Neuronal stem cell (in vitro differentiated cells): ENCODE data around the gene VEGFD.

Experiments
- DNase-seq: peaks from one replicate; pipeline ENCODE4 v3.0.0-alpha.2; 2013; ENCODE audit warnings: low spot score
- H2AFZ ChIP-seq: one replicate; pipeline ENCODE4 v1.6.1; 2013; ENCODE audit warnings: mild to moderate bottlenecking, low read length, inconsistent platforms
- H2AK5ac ChIP-seq: 2 replicates; pipeline ENCODE4 v1.6.1; 2013; ENCODE audit warnings: low read depth, mild to moderate bottlenecking, inconsistent platforms, low read length, moderate library complexity, mixed read lengths
- H2BK120ac ChIP-seq: 2 replicates; pipeline ENCODE4 v1.6.1; 2013; ENCODE audit warnings: low read depth, mild to moderate bottlenecking, inconsistent platforms, low read length, moderate library complexity, mixed read lengths
- H2BK12ac ChIP-seq: one replicate; pipeline ENCODE4 v1.6.1; 2013; ENCODE audit warnings: low read length, inconsistent platforms
- H2BK15ac ChIP-seq: 2 replicates; pipeline ENCODE4 v1.6.1; 2013; ENCODE audit warnings: mild to moderate bottlenecking, low read length, inconsistent platforms, mixed read lengths
- H2BK5ac ChIP-seq: one replicate; pipeline ENCODE4 v1.6.1; 2013; ENCODE audit warnings: inconsistent platforms, mild to moderate bottlenecking, low read length, moderate library complexity
- H3K14ac ChIP-seq: one replicate; pipeline ENCODE4 v1.6.1; 2013; ENCODE audit warnings: low read length, inconsistent platforms
- H3K18ac ChIP-seq: 2 replicates; pipeline ENCODE4 v1.6.1; 2013; ENCODE audit warnings: low read length, inconsistent platforms
- H3K23ac ChIP-seq: 2 replicates; pipeline ENCODE4 v1.6.1; 2013; ENCODE audit warnings: low read depth, mild to moderate bottlenecking, mixed read lengths, low read length, inconsistent platforms; ENCODE audit not compliant: poor library complexity
- H3K27ac ChIP-seq: replicated peaks from 3 replicates; pipeline ENCODE4 v1.5.1; 2013; ENCODE audit warnings: low read length, inconsistent platforms
- H3K27me3 ChIP-seq, 3 experiments: 2 replicates each; pipeline ENCODE4 v1.6.1; 2013; ENCODE audit warnings: low read length in 3 of 3, mild to moderate bottlenecking in 2 of 3, inconsistent platforms in 1 of 3, low read depth in 1 of 3, mixed read lengths in 1 of 3, moderate library complexity in 1 of 3; ENCODE audit not compliant: control insufficient read depth in 3 of 3, insufficient read depth in 3 of 3
- H3K36me3 ChIP-seq, 2 donors: replicated peaks in 1 of 2; 2 replicates each; pipeline ENCODE4 v1.6.1; 2013; ENCODE audit warnings: low read length in 2 of 2; ENCODE audit not compliant: control insufficient read depth in 2 of 2, insufficient read depth in 2 of 2
- H3K4ac ChIP-seq: 2 replicates; pipeline ENCODE4 v1.6.1; 2013; ENCODE audit warnings: inconsistent platforms, mild to moderate bottlenecking, low read length, moderate library complexity
- H3K4me1 ChIP-seq, 2 donors: 1 replicate in 1 of 2; 2 replicates in 1 of 2; pipeline ENCODE4 v1.6.1; 2013; ENCODE audit warnings: low read length in 2 of 2, low read depth in 1 of 2; ENCODE audit not compliant: control insufficient read depth in 2 of 2, insufficient read depth in 1 of 2
- H3K4me2 ChIP-seq: one replicate; pipeline ENCODE4 v1.6.1; 2013; ENCODE audit warnings: mild to moderate bottlenecking, low read length, inconsistent platforms; ENCODE audit not compliant: insufficient read depth, poor library complexity, severe bottlenecking
- H3K4me3 ChIP-seq, 2 donors: 2 replicates each; pipeline ENCODE4 v1.5.1; 2013; ENCODE audit warnings: low read length in 2 of 2, mild to moderate bottlenecking in 2 of 2, inconsistent platforms in 1 of 2, moderate library complexity in 1 of 2
- H3K79me1 ChIP-seq: one replicate; pipeline ENCODE4 v1.6.1; 2013; ENCODE audit warnings: low read depth, mild to moderate bottlenecking, inconsistent platforms, low read length, moderate library complexity
- H3K9ac ChIP-seq: one replicate; pipeline ENCODE4 v1.6.1; 2013; ENCODE audit warnings: mild to moderate bottlenecking, low read depth, low read length, inconsistent platforms; ENCODE audit not compliant: poor library complexity
- H3K9me3 ChIP-seq, 2 donors: replicated peaks in 1 of 2; 2 replicates each; pipeline versions ENCODE3 to v1.6.1; 2013; ENCODE audit warnings: low read length in 2 of 2, mild to moderate bottlenecking in 2 of 2, inconsistent platforms in 1 of 2, low read depth in 1 of 2, mixed read lengths in 1 of 2, moderate library complexity in 1 of 2; ENCODE audit not compliant: control insufficient read depth in 2 of 2, insufficient read depth in 1 of 2
- H4K8ac ChIP-seq: one replicate; pipeline ENCODE4 v1.6.1; 2013; ENCODE audit warnings: low read depth, mild to moderate bottlenecking, inconsistent platforms, low read length, moderate library complexity
- H4K91ac ChIP-seq: one replicate; pipeline ENCODE4 v1.6.1; 2013; ENCODE audit warnings: low read length, low read depth, mild to moderate bottlenecking, inconsistent platforms; ENCODE audit not compliant: poor library complexity
- WGBS, 2 donors: extraction: QIAGEN DNeasy Blood & Tissue Kit; methylation state at CpG; one replicate each; pipeline ENCODE4 v1.1.7; 2013; ENCODE audit warnings: missing lambda C conversion rate in 2 of 2, mixed read lengths in 1 of 2; ENCODE audit not compliant: insufficient read length in 2 of 2, insufficient replicate concordance in 1 of 2; ENCODE audit errors: extremely low coverage in 2 of 2; 5-methylcytosine and 5-hydroxymethylcytosine counted together

The VEGFD gene

GRCh38 chrX:15366506-15367352, 17.5 kb downstream of the VEGFD start:
- no peak for DNase-seq

DNA sequence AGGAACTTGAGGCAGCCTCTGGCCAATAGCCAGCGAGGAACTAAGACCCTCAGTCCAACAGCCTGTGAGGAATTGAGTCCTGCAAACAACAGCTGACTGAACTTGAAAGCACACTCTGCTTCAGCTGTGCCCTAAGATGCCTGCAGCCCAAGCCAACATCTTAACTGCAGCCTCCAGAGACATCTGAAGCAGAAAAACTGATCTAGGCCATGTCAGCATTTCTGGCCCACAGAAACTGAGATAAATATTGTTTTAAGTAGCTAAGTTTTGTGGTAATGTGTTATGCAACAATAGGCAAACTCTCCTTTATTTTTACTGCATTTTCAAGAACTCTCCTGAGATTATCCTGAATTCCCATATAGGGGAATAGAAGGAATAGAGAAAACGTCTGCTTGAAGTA, 24.5 kb downstream of the VEGFD start:
- Histone ChIP-seq H3K36me3 (no peaks in the 10 kb centered on the region), H3K4me1 (no peaks in the 10 kb centered on the region), H3K4me2 (no peak overlapping the region), H2BK12ac (no peak overlapping the region), H2AK5ac (no peak overlapping the region), H3K4me3 (no peak overlapping the region), H4K91ac (no peak overlapping the region), H3K18ac (no peak overlapping the region), H3K27ac (no peak overlapping the region), H4K8ac (no peak overlapping the region), H2BK15ac (no peak overlapping the region), H2AFZ (no peak overlapping the region), H3K9ac (no peak overlapping the region), H3K14ac (no peak overlapping the region), H3K27me3 (peaks cover 0 to 9% (median 0%) of the 10 kb centered on the region in 3 experiments), H2BK5ac (no peak overlapping the region), H3K9me3 (no peaks in the 10 kb centered on the region), H3K23ac (no peak overlapping the region), H3K79me1 (no peaks in the 10 kb centered on the region), H3K4ac (no peak overlapping the region), H2BK120ac (no peak overlapping the region)
- DNase-seq: no peak
- WGBS, 2 donors: no CpG with 5 or more reads among the region's 2 CpGs

More at GRCh38 chrX:15366506-15367352, 17.5 kb downstream of the VEGFD start:
- no peaks in the 10 kb centered on the region for H3K9me3 ChIP-seq
- no peak overlapping the region for H2BK15ac ChIP-seq
- H2AFZ ChIP-seq: no peak overlapping the region
- peaks cover 0 to 22% (median 0%) of the 10 kb centered on the region in 3 experiments for H3K27me3 ChIP-seq
- no peak overlapping the region for H2AK5ac ChIP-seq
- no peak overlapping the region for H3K14ac ChIP-seq
- H4K8ac ChIP-seq: no peak overlapping the region
- H2BK12ac ChIP-seq: no peak overlapping the region
- no CpG with 5 or more reads among the region's 9 CpGs for WGBS, 2 donors
- H3K4me1 ChIP-seq: no peaks in the 10 kb centered on the region
- H3K27ac ChIP-seq: no peak overlapping the region
- no peaks in the 10 kb centered on the region for H3K36me3 ChIP-seq
- H3K9ac ChIP-seq: no peak overlapping the region
- H2BK5ac ChIP-seq: no peak overlapping the region
- H3K18ac ChIP-seq: no peak overlapping the region
- no peak overlapping the region for H3K4me2 ChIP-seq
- no peak overlapping the region for H2BK120ac ChIP-seq
- no peak overlapping the region for H4K91ac ChIP-seq
- no peak overlapping the region for H3K23ac ChIP-seq
- no peaks in the 10 kb centered on the region for H3K79me1 ChIP-seq
- no peak overlapping the region for H3K4me3 ChIP-seq
- no peak overlapping the region for H3K4ac ChIP-seq

- H4K91ac ChIP-seq: no peak overlapping the region
- no peak overlapping the region for H3K4me3 ChIP-seq
- H3K23ac ChIP-seq: no peak overlapping the region
- no peak overlapping the region for H2AK5ac ChIP-seq
- H2BK5ac ChIP-seq: no peak overlapping the region
- H3K14ac ChIP-seq: no peak overlapping the region
- no peaks in the 10 kb centered on the region for H3K79me1 ChIP-seq
- H2BK12ac ChIP-seq: no peak overlapping the region
- no peak overlapping the region for H3K4me2 ChIP-seq
- WGBS, 2 donors: no CpG with 5 or more reads among the region's 2 CpGs
- no peak overlapping the region for H2BK15ac ChIP-seq
- H3K27me3 ChIP-seq: peaks cover 0 to 9% (median 0%) of the 10 kb centered on the region in 3 experiments
- H3K4me1 ChIP-seq: no peaks in the 10 kb centered on the region
- no peak for DNase-seq
- H3K27ac ChIP-seq: no peak overlapping the region
- H3K36me3 ChIP-seq: no peaks in the 10 kb centered on the region
- no peak overlapping the region for H3K4ac ChIP-seq
- H4K8ac ChIP-seq: no peak overlapping the region
- H3K18ac ChIP-seq: no peak overlapping the region
- no peak overlapping the region for H2AFZ ChIP-seq
- no peak overlapping the region for H2BK120ac ChIP-seq
- H3K9ac ChIP-seq: no peak overlapping the region
- no peaks in the 10 kb centered on the region for H3K9me3 ChIP-seq
Observed at GRCh38 chrX:15358533-15358932, 25.7 kb downstream of the VEGFD start.

- no peak overlapping the region for H3K4me2 ChIP-seq
- no peak overlapping the region for H2AFZ ChIP-seq
- H3K79me1 ChIP-seq: no peaks in the 10 kb centered on the region
- DNase-seq: no peak
- H3K27me3 ChIP-seq: peaks cover 0 to 9% (median 0%) of the 10 kb centered on the region in 3 experiments
- no peak overlapping the region for H3K27ac ChIP-seq
- no peak overlapping the region for H2BK12ac ChIP-seq
- H3K9me3 ChIP-seq: no peaks in the 10 kb centered on the region
- no peak overlapping the region for H3K4ac ChIP-seq
- WGBS, 2 donors: no CpG with 5 or more reads among the region's 1 CpG
- H3K9ac ChIP-seq: no peak overlapping the region
- H3K4me1 ChIP-seq: no peaks in the 10 kb centered on the region
- no peak overlapping the region for H2BK120ac ChIP-seq
- H4K91ac ChIP-seq: no peak overlapping the region
- H2BK15ac ChIP-seq: no peak overlapping the region
- H3K18ac ChIP-seq: no peak overlapping the region
- H3K23ac ChIP-seq: no peak overlapping the region
- no peak overlapping the region for H2AK5ac ChIP-seq
- no peak overlapping the region for H3K14ac ChIP-seq
- H2BK5ac ChIP-seq: no peak overlapping the region
- no peak overlapping the region for H4K8ac ChIP-seq
- H3K4me3 ChIP-seq: no peak overlapping the region
- H3K36me3 ChIP-seq: no peaks in the 10 kb centered on the region
Observed at GRCh38 chrX:15356444-15356843, 27.8 kb downstream of the VEGFD start.
